ENCODE results near the gene MANSC4.
"Not testable (repeated sequence)": the region's sequence is repeated elsewhere in the genome, so short reads cannot be mapped to it uniquely, and the experiment has no call there.

MANSC4 gene

DNA sequence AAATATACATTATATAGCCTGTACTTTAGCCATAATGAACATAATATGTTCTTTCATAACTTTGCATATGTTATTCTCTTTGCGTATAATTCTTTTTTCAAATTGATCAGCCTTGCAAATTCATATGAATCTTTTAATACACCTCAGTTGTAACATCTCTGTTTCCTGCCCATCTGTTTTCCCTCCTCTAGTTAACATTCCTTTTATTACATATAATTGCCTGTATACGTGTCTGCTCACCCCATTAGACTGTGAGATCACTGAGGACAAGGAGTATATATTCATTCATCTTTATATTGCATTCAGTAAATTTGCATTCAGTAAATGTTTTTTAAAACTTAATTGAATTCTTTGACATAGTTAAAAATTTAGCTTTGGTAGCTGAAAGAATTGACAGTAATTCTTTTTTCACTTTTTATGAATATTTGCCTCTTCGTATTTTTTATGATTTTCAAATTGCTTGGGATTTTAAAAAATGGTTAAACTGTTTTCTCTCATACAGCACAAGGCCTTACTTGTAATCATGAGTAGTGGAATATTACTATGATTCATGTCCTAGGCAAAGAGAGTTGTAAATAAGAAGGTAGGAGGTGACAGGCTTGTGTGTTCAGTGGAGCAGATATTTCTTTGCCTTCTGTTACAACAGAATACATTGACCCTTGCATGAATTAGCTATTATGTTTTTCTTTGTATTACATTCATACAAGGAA lies 32.8 kb downstream of the MANSC4 start:
- no peak for DNase-seq

GRCh38 chr12:27745734-27746133 lies 34.3 kb downstream of the MANSC4 start:
- not testable (repeated sequence) for DNase-seq

- no peak for DNase-seq
These were observed 36.4 kb downstream of the MANSC4 start for GRCh38 chr12:27743601-27744000.

- not testable (repeated sequence) for DNase-seq
These were observed 45.7 kb downstream of the MANSC4 start for GRCh38 chr12:27734321-27734720.

GRCh38 chr12:27733791-27734190 lies 46.2 kb downstream of the MANSC4 start:
- DNase-seq: no peak

DNA sequence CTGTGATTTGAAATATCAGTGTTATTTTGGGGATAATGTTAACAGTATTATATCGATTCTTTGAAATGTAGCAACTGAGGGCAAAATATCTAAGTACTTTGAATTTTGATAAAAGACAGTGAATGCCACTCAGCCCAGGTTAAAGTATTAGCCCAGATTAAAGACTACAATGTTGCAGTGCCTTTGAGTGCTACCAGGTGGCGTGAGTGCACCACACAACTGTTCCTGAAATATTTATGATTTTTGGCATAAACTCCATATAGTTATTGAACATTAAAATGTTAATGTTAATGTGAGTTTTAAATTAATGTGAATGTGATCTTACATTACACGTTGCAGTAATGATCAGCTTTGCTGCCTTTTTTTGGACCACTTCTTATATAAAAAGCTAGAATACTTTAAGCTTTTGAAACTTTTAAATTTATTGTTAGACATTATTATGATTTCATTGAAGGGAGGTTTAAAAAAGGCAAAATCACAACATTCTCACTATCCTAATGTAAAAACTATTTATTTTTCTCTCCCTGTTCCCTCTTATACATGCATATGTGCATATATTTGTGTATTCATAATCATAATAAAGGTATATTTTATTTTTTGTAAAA lies 46.9 kb downstream of the MANSC4 start:
- peak; percentile 33 for DNase-seq

DNA sequence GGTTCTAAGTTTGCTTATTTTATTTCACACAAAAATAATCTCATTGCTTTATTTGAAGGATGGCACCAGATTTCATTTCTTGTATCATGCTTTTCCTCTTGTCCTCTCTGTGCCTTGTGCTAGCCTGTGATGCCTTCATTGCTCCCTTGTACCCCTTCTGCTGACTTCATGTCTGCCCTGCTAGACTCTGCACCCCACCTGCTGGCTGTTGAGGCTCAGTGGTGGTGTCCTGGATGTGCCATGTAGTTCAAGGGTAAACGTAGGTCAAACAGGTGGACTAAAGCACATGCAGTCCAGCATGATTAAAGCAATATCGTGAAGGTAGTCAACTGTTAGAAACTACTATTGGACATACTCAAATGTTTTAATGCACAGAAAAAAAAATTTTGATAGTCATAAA lies 47.8 kb downstream of the MANSC4 start:
- DNase-seq: no peak

DNA sequence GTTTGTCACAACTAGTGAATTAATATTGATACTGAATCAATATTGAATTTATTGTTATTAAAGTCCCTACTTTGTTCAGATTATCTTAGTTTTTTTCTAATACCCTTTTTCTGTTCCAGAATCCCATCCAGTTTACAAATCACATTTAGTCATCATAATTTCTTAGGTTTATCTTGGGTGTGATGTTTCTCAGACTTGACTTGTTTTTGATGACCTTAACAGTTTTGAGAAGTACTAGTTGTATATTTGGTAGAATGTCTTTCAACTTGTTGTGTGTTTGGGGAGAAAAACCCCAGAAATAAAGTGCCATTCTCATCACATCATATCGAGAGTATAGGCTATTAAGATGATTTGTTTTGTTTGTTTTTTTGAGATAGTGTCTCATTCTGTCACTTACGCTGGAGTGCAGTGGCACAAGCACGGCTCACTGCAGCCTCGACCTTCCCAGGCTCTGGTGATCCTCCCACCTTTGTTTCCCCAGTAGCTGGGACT lies 49.9 kb downstream of the MANSC4 start:
- no peak for DNase-seq

DNA sequence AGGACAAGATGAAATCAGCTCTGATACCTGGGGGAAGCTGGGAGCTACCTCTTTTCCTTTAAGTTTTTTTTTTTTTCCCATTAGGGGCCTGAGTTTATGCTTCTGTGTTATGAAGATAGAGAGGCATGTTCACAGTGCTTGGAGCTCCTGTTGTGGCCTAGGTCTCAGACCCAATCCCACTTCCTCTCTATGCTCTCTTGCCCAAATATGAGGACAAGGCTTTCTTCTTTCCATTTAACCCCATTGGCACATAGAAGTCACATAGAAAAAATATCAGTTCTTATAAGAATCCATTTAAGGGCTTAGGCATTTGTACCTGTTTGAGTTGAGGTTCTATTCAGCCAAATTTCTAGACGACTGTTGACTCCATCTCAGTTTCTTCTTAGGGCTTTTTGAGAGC lies 56.8 kb downstream of the MANSC4 start:
- DNase-seq: no peak
